Measurements from ENCODE around the gene TOR1AIP2.
A peak's percentile ranks its signal among the peaks of the same experiment; 100 is the strongest.

TOR1AIP2 gene

DNA sequence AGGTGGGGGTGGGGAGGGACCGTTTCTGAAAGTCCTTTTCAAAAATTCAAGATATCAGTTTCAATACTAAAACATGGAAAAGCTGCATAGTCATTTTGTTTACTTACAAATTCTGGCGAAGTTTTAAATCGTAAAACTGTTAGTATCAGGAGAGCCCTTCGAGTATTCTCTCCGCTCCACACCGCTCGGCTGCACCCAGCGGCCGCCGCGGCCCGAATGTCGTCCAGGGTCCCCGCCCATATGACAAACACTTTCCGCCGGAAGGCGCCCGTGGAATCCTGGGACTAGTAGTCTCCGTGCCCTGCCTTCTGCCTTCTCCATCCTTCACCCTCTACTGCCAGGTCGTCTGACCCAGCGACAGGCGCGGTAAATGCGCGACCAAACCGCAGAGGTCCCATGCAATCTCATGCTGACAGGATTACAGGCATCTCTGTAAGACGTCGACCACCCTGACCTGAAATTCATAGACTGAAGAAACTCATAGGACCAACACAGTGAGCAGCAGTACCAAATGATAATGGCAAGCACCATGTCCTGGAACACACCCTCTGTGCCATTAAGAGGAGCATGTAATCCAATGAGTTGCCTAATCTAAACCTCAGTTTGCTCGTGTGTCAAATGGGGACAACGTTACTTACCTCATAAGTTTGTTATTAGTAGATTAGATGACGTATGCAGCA is at the start of gene TOR1AIP2:
TOR1AIP2 (minus strand) TSS at position 218 of the 680 bp plus-strand sequence. CDS start 25,138 bp downstream, outside the sequence.
- peak; percentile 89 for DNase-seq (ENCODE audit: low spot score)

DNA sequence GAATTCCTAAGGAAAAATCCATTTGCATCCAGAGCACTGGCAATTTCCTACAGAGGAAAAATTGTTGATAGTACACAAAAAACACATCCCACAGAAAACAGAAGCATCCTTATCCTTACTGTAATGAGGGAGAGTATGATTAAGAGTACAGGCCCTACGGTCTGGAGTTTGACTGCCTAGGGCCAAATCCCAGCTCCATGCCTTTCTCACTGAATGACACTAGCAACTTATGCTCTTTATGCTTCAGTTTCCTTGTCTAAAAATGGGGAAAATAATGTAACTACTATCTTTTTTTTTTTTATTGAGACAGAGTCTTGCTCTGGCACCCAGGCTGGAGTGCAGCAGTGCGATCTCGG is 49.2 kb upstream of the TOR1AIP2 start:
- no peak for DNase-seq (ENCODE audit: low spot score)

DNA sequence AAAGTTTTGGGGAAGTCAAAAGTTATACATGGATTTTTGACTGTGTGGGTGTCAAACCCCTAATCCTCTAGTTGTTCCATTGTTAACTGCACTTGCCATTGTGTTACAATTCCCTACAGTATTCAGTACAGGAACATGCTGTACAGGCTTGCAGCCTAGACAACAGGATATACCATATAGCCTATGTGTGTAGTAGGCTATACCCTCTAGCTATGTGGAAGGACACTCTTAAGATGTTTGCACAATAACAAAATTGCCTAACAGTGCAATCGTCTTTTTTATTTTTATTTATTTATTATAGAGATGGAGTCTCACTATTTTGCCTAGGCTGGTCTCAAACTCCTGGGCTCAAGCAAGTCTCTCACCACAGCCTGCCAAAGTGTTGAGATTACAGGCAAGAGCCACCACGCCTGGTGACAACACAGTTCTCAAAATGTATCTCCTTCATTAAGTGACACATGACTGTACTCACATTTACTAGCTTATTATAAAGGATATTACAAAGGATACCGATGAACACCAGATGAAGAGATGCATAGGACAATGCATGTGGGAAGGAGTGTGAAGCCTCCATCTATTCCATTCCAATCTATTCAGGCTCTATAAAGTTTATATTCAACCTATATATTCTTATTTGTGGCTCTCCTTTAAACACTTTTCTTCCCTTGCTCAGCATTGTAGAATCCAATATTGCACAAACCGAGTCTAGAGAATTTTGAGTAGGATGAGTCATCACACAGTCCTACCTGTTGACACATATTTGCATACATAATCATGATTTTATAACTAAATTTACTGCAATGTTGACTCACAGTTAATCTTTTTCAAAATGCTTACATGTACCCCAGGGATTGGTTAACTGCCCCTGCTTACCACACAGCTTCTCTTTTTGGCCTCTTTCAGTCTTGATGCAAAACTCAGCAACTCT is 48.6 kb upstream of the TOR1AIP2 start:
- DNase-seq (ENCODE audit: low spot score), result no peak

DNA sequence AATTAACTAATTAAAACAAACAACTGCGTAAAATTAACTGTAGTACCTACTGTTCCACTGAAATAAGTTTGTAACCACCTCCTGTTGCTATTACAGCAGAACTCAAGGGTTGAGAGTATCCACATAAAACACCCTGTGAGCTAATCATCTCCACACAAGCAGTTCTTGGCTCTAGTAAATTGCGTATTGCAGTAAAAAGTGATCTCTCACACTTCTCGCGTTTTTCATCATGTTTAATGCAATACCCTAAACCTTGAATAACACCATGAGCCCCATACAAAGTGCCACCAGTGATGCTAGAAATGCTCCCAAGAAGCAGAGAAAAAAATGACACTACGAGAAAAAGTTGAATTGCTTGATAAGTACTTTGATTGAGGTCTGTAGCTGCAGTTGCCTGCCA is 47.7 kb upstream of the TOR1AIP2 start:
- DNase-seq (ENCODE audit: low spot score), result no peak

DNA sequence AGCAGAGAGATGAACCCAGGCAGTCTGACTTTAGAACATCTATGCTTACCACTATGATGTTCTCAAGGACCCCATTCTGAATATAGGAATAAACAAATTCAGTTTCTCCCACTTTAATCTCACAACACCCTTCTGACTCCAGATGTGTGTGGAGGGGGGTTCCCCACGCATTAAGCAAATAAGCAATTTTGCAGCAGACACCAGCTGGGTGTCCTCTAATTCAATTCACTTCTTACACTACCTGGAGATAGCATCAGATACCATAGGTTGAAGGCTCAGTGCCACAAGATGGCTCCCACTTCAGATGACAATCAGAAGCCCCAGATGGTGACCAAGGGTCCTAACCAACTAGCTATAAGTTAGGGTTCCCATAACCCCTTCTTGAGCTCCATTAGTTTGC is 46.7 kb upstream of the TOR1AIP2 start:
- no peak for DNase-seq (ENCODE audit: low spot score)

DNA sequence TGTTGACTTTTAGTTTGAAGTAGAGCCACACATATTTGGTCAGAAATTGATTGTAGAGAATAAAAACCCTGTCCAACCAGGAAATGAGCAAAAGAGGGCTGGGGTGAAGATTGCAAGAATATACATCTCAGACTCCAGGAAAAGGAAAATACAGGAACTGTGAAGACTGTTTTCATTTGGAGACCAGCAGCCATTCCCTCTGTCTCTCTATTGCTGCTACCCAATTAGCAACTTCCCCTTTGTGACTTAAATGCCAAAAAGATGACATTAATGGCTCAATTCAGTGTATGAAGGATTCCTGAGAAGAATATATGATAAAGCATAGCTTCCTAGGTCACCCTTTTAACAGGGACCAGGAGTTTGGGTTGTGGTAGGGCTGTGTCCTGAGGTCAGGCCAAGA is 45.4 kb upstream of the TOR1AIP2 start:
- no peak for DNase-seq (ENCODE audit: low spot score)

DNA sequence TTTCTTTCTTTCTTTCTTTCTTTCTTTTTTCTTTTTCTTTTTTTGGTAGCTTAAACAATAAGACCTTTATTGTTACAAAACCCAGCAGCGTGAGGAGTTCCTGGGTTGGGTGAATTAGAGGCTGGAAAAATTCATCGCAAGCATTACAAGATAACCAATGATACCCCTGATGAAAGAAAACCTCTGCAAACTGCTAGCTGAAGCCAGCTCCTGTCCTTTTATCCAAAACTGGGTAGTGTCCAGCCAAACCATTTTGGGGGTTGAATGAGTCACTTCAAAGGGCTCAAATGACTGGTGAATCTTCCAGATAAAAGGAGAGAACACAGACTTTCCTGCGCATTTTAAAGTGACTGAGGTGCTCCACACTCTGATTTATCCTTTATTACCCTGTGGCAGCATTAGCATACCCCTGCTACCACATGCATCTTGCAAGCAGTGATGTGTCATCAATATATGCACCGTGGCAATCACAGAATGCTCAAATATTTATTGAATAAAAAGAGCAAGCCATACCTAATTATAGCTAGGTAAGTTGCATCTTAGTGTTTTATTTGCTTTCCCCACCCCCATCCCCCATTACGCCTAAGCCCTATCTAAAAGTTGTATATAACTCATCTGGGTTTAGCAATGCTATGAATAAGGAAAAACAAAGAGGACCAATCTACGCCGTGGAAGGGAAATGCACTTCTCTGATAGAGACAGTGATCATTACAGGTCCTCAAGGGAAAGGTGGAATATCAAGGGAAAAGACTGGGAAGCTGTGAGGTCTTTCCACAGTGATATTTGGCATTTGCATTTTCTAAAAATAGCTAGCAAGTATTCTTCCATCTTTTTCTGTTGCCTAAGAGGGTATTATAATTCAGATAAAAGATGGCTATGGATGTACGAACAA is 44.6 kb upstream of the TOR1AIP2 start:
- no peak for DNase-seq (ENCODE audit: low spot score)

DNA sequence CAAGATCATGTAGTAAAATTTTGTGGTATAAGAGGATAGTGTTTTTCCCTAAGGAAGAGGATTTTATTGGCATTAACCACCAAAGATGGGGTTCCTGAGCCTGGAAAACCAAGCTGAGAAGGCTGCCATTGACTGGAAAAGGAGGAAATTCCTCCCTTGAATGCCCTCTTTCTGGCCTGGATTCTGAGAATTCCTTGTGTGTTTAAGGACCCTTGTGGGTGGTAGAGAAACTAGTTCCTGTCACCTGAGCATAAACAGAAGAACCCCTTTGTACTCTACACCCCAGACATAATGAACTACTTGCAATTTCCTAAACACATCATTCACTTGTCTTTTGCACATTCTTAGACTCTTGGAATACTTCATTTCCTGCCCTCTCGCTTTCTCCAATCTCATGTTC is 43.9 kb upstream of the TOR1AIP2 start:
- DNase-seq (ENCODE audit: low spot score), result no peak

DNA sequence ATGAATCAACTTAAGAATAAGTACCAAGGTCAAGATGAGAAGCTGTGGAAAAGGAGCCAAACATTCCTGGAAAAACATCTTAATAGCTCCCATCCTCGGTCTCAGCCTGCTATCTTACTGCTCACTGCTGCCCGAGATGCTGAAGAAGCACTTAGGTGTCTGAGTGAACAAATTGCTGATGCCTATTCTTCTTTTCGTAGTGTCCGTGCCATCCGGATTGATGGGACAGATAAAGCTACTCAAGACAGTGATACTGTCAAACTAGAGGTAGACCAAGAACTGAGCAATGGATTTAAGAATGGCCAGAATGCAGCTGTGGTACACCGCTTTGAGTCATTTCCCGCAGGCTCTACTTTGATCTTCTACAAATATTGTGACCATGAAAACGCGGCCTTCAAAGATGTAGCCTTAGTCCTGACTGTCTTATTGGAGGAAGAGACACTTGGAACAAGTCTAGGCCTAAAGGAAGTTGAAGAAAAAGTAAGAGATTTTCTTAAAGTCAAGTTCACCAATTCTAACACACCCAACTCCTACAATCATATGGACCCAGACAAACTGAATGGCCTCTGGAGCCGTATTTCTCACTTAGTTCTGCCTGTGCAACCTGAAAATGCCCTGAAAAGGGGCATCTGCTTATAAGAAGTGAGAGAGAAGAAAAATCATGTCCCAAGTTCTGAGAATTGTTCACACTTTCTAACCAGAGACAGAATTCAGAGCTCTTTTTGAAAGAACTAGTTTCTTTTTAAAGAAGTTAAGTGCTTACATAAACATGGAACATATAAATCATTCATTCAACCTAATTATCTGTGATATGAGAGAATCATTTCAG is 40.2 kb upstream of the TOR1AIP2 start:
- DNase-seq (ENCODE audit: low spot score), result no peak

DNA sequence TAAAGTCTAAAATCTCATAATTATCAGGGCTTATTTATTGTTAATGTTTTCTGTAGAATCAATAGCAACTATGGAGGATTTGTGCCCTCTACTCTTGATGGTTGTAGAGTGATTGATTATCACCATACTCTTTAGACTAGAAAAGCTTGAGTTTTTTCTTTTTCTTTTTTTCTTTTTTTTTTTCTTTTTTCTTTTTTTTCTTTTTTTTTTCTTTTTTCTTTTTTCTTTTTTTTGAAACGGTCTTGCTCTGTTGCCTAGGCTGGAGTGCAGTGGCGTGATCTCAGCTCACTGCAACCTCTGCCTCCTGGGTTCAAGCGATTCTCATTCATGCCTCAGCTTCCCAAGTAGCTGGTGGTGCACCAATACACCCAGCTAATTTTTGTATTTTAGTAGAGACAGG is 34.2 kb upstream of the TOR1AIP2 start:
- no peak for DNase-seq (ENCODE audit: low spot score)

DNA sequence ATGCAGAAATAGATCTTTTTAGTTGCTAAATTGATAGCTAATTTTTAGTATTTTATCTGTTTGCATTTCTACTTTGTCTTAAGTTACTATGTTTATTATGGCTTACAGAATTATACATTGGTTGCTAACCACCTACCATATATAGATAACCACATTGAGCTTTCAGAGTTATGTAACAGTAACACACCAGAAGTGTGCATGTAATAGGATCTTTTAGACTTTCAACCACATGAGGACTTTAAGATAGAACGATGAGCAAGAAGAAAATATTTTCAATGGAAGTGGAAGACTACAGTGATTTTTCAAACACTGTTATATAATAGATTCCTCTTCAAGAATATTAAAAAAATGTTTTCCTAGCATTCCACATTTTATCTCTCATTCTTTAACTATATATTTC is 33.3 kb upstream of the TOR1AIP2 start:
- no peak for DNase-seq (ENCODE audit: low spot score)

DNA sequence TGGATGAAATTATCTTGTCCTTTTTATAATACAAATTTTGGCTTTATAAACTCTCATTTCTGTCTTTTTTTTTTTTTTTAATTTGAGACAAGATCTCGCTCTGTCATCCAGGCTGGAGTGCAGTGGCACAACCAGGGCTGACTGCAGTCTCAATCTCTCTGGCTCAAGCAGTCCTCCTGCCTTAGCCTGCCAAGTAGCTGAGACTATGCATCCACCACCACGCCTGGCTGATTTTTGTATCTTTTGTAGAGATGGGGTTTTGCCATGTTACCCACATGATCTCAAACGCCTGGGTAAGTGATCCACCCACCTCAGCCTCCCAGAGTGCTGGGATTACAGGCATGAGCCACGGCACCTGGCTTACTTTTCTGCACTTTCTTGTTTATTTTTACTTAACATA is 12.0 kb upstream of the TOR1AIP2 start:
- DNase-seq (ENCODE audit: low spot score), result no peak

DNA sequence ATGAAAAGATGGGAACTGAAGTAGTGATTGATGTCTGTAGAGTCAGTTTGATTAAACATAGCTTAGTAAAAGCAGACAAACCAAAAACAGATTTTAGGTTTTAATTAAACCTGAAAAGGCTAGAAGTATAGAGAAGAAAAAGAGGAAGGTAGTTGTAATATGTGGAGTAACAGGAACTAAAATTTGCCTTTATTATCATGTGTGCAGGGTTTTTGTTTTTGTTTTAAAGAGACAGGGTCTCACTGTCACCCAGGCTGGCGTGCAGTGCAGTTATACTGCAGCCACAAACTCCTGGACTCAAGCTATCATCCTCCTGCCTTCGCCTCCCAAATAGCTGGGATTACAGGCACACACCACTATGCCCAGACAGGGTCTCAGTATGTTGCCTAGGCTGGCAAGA is 10.5 kb upstream of the TOR1AIP2 start:
- DNase-seq (ENCODE audit: low spot score), result no peak

DNA sequence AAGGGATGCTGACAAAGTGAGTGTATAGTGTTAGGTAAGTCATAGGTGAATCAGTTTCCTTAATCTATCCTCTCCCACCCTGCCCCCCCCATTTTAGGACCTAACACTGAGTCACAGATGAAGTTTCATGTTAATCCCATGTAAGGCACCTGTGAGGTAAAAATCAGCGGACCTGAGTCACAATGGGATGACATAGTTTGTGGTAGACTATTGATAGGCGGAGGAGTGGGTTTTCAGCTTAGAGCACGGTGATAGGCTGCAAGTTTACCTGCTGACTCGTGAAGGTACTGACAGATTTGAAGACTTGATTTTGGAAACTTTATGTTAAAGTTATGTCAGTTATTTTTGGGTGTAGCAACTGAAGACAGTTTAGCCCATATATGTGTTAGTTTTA is 6.1 kb upstream of the TOR1AIP2 start:
- no peak for DNase-seq (ENCODE audit: low spot score)

DNA sequence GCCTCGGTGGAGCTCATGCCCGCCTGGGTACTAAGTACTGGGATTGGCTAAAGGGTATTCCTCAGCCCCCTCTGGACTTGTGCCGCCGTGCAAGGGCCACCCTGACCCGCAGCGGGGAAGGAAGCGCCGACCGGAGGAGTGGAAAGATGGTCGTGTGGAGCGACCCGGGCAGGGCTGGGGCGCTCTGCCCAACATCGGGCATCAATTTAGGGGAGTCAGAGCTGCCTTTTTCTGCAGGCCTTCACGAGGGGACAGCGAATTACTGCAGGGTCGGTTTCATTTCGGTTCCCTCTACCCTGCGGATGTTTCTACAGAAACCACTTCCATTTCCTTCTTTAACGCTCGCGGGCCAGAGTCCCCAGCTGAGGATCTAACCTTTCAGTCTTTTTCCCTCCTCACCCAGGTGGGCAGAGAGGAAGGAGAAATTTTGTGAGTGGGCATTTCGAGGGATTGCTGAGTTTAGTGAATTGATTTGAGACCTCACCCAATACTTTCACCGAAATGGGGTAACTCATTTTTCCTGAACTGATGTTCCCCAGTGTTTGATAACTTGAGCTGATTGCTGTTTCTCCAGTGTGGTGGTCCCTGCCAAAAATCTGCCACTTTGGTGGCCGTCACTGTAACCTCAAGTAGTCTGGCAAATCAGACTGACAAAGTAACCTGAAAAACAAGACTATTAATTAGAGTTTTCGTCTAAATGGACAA is 5.6 kb upstream of the TOR1AIP2 start:
- DNase-seq (ENCODE audit: low spot score), result no peak

DNA sequence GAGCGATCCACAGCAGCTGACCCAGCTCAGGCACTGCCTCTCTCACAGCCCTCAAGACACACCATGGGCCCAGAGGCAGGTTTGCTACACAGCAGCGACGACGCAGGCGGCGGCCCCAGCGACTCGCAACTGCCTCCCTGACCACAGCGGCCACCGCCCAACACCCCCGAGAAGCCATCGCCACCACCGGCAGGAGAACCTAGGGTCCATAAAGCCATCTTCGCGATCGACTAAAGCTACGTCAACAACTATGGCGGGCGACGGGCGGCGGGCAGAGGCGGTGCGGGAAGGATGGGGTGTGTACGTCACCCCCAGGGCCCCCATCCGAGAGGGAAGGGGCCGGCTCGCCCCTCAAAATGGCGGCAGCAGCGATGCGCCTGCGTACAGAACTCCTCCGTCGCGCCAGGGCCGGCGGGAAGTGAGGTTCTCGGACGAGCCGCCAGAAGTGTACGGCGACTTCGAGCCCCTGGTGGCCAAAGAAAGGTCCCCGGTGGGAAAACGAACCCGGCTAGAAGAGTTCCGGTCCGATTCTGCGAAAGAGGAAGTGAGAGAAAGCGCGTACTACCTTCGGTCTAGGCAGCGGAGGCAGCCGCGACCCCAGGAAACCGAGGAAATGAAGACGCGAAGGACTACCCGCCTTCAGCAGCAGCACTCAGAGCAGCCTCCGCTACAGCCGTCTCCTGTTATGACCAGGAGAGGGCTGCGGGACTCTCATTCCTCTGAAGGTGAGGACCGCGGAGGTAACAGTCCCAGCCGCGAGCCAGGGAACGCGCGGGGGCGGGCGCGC is 4.8 kb upstream of the TOR1AIP2 start, which contains the start of gene TOR1AIP1:
TOR1AIP1 (plus strand) TSS at position 33 of the 787 bp plus-strand sequence; CDS start at position 251, 218 bp downstream.
- peak; percentile 98 for DNase-seq (ENCODE audit: low spot score)

DNA sequence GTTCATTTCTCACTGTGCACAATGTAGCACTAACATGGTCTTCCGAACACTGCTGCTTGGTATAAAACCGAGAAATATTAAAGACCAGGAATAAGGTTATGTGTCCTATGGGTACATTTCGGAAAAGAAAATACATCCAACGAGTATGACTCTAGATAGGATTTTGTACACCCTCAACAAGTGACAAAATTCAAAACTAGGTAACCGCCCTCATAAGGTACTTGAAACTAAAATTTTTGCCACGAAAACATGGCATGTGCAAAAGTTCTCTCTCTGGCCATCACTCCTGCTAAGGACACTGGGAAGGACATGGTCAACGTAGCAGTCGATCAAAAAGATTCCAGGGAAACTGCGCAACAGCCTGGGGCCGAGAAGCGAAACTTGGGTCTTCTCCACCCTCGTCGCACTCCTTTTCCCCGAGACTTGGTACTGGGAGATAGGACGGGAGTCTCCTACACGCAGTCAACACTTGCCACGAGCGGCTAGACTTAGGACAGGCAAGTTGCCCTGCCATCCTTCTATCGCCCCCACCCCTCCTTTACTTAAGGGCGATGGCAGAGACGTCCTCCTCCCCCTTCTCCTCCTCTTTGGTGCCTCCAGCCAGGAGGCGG is 4.1 kb upstream of the TOR1AIP2 start:
- DNase-seq (ENCODE audit: low spot score), result no peak

DNA sequence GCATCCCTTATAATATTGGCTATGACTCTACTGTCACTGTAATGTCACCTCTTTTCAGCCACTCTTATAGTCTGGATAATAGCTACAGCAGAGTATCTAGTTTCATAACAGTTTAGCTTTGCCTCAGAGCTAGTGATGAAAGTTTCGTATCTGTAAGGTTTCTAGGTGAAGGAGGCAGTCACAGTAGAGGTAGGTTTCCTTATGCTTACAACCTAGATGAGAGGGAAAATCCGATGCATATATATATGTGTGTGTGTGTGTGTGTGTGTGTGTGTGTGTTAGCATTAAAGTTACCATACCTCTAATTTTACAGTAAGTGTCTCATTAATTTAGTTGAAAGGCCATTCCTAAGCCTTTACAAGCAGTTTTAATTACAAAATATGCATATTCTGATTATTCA is 2.2 kb upstream of the TOR1AIP2 start:
- DNase-seq (ENCODE audit: low spot score), result no peak

DNA sequence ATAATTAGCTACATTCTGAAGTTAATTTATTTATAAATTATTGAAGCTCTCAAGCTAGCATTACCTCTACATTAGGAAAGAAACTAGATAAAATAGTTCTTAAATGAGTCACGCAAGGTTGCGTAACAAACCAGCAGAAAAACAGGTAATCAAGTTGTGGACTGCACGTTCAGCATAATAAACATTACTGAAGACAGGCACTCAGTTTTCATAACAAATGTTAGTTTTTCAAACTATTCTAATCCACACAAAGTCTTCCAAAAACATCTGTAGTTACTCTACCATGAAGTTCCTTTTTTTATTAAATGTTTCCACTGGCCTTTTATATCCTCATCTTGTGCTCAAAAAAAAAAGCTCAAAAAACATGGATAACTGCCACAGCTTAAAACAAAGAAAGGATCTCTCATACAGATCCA is 1.3 kb downstream of the TOR1AIP2 start:
- DNase-seq (ENCODE audit: low spot score), result no peak

All from ecto neural progenitor cell (in vitro differentiated cells).